GM12878 (cell line): ENCODE measurements around the gene IRF2BP1. TPM values are rescaled to one million over a fixed set of nuclear protein-coding genes. Genes with fewer than 3 reads are reported as not detected.

Experiments
- BMI1 ChIP-seq: fragments of 450-650 bp; IDR thresholded peaks from 2 replicates; pipeline ENCODE4 v1.6.1; 2016; ENCODE audit warnings: mild to moderate bottlenecking, moderate library complexity, borderline replicate concordance
- GATAD2B ChIP-seq: fragments of 450-650 bp; conservative IDR thresholded peaks from 2 replicates; pipeline ENCODE4 v1.6.1; 2017; ENCODE audit warnings: low read depth, mild to moderate bottlenecking, moderate library complexity
- MYC ChIP-seq: IDR thresholded peaks from 2 replicates; pipeline ENCODE4 v1.6.1; 2011; ENCODE audit warnings: mild to moderate bottlenecking, low read length, moderate library complexity, inconsistent platforms; ENCODE audit not compliant: insufficient read depth, insufficient replicate concordance, insufficient read length, severe bottlenecking
- NFYA ChIP-seq: IDR thresholded peaks from 2 replicates; pipeline ENCODE4 v1.6.1; 2011; ENCODE audit warnings: low read depth, mild to moderate bottlenecking, low read length, improper control_type of control experiment, borderline replicate concordance
- NR2C2 ChIP-seq: IDR thresholded peaks from 2 replicates; pipeline ENCODE4 v1.6.1; 2011; ENCODE audit warnings: borderline replicate concordance, low read depth; ENCODE audit not compliant: control insufficient read depth, insufficient read length
- PAX5 ChIP-seq: IDR thresholded peaks from 2 replicates; pipeline ENCODE4 v1.6.1; 2011; ENCODE audit warnings: low read depth, low read length, borderline replicate concordance
- SP1 ChIP-seq: IDR thresholded peaks from one replicate; pipeline ENCODE4 v1.6.1; 2011; ENCODE audit warnings: low read depth, low read length
- TBL1XR1 ChIP-seq: IDR thresholded peaks from 2 replicates; pipeline ENCODE4 v1.6.1; 2012; ENCODE audit warnings: low read depth, low read length, improper control_type of control experiment
- ZNF274 ChIP-seq: IDR thresholded peaks from one replicate; pipeline ENCODE4 v1.8.0; 2011; ENCODE audit not compliant: insufficient read length, insufficient read depth
- polyA plus RNA-seq, 11 experiments: library from polyadenylated mRNA; depleted of rRNA in 4 of 11; unstranded in 6 of 11; stranded (reverse) in 5 of 11; fragments of >200 nt; fragmentation: Nextera tagmentation in 4 of 11; fragmentation: Illumina TruSeq in 1 of 11; extraction: Ambion mirVana in 4 of 11; extraction: Trizol in 1 of 11; gene quantifications; 1 replicate in 1 of 11; 2 replicates in 10 of 11; pipeline versions ENCODE4 v1.2.1 to v1.2.3, GENCODE V29; 2011 to 2016; ENCODE audit warnings: inconsistent platforms in 2 of 11, missing spikeins in 2 of 11, low read depth in 1 of 11
- total RNA-seq, 4 experiments: library from RNA; depleted of rRNA in 3 of 4; stranded (reverse); fragments of >200 nt in 3 of 4; fragmentation: Illumina TruSeq in 1 of 4; extraction: Trizol in 1 of 4; gene quantifications; 2 replicates each; pipeline versions ENCODE4 v1.2.1 to v1.2.3, GENCODE V29; 2013 to 2021
- TF ChIP-seq, protein P1 (sequence below): fragments of 450-650 bp; IDR thresholded peaks from 2 replicates; pipeline ENCODE4 v1.6.1; 2017; ENCODE audit warnings: mild to moderate bottlenecking
- TF ChIP-seq, protein P2 (sequence below): IDR thresholded peaks from 2 replicates; pipeline ENCODE4 v1.6.1; 2012; ENCODE audit warnings: mild to moderate bottlenecking, low read depth, low read length
- TF ChIP-seq, protein P3 (sequence below): IDR thresholded peaks from 2 replicates; pipeline ENCODE4 v1.6.1; 2012; ENCODE audit warnings: improper control_type of control experiment, low read depth, low read length; ENCODE audit not compliant: insufficient replicate concordance
- TF ChIP-seq, protein P4 (sequence below): fragments of 150-350 bp; IDR thresholded peaks from 2 replicates; pipeline ENCODE4 v1.6.1; 2016; ENCODE audit warnings: low read depth, low read length

The IRF2BP1 gene
- total and polyA plus RNA-seq, 10 of the 15 experiments (the other 5 are each of a cell fraction or from before 2014, with no cell fraction given) = 0.31 to 24.4 (median 4.4) TPM

DNA sequence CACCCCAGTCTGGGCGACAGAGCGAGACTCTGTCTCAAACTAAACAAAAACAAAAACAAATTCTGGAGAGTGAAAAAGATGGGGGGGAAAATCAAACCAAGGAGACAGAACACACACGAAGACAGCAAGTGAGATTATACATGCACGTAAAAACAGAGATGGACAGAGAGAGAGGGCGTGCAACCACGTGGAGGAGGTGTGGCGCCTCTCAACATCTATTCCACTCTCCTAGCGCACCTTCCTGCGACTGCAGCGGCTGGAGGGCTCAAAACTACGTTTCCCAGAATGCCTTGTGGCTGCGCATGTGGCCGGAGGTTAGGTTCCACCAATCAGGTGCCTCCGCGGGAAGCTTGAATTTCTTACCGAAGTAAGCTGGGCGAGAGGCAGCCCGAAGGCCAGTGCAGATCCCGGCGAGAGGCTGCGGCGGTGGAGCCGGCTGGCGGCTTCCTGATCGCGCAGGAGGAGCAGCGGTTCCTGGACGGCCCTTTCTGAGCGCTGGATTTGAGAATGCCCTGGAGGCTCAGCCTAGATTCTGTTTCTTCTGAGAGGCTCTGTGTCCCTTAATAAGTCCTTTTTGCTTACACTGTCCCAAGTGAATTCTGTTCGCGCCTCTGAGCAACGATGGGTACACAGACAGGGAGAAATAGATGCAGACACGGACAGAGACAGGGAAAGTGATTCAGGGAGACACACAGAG, 41.8 kb upstream of the IRF2BP1 start (continued):
- TF ChIP-seq, protein P1, sequence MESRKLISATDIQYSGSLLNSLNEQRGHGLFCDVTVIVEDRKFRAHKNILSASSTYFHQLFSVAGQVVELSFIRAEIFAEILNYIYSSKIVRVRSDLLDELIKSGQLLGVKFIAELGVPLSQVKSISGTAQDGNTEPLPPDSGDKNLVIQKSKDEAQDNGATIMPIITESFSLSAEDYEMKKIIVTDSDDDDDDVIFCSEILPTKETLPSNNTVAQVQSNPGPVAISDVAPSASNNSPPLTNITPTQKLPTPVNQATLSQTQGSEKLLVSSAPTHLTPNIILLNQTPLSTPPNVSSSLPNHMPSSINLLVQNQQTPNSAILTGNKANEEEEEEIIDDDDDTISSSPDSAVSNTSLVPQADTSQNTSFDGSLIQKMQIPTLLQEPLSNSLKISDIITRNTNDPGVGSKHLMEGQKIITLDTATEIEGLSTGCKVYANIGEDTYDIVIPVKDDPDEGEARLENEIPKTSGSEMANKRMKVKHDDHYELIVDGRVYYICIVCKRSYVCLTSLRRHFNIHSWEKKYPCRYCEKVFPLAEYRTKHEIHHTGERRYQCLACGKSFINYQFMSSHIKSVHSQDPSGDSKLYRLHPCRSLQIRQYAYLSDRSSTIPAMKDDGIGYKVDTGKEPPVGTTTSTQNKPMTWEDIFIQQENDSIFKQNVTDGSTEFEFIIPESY = no peak
- TF ChIP-seq, protein P2, sequence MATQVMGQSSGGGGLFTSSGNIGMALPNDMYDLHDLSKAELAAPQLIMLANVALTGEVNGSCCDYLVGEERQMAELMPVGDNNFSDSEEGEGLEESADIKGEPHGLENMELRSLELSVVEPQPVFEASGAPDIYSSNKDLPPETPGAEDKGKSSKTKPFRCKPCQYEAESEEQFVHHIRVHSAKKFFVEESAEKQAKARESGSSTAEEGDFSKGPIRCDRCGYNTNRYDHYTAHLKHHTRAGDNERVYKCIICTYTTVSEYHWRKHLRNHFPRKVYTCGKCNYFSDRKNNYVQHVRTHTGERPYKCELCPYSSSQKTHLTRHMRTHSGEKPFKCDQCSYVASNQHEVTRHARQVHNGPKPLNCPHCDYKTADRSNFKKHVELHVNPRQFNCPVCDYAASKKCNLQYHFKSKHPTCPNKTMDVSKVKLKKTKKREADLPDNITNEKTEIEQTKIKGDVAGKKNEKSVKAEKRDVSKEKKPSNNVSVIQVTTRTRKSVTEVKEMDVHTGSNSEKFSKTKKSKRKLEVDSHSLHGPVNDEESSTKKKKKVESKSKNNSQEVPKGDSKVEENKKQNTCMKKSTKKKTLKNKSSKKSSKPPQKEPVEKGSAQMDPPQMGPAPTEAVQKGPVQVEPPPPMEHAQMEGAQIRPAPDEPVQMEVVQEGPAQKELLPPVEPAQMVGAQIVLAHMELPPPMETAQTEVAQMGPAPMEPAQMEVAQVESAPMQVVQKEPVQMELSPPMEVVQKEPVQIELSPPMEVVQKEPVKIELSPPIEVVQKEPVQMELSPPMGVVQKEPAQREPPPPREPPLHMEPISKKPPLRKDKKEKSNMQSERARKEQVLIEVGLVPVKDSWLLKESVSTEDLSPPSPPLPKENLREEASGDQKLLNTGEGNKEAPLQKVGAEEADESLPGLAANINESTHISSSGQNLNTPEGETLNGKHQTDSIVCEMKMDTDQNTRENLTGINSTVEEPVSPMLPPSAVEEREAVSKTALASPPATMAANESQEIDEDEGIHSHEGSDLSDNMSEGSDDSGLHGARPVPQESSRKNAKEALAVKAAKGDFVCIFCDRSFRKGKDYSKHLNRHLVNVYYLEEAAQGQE = no peak
- TF ChIP-seq SP1 (peak; percentile 95), BMI1 (no peak), TBL1XR1 (no peak), PAX5 (peak; percentile 44; the same call in 1 of the 2 replicates), GATAD2B (peak; percentile 77), ZNF274 (no peak), NR2C2 (no peak), NFYA (peak; percentile 60), MYC (no peak)
- TF ChIP-seq, protein P3, sequence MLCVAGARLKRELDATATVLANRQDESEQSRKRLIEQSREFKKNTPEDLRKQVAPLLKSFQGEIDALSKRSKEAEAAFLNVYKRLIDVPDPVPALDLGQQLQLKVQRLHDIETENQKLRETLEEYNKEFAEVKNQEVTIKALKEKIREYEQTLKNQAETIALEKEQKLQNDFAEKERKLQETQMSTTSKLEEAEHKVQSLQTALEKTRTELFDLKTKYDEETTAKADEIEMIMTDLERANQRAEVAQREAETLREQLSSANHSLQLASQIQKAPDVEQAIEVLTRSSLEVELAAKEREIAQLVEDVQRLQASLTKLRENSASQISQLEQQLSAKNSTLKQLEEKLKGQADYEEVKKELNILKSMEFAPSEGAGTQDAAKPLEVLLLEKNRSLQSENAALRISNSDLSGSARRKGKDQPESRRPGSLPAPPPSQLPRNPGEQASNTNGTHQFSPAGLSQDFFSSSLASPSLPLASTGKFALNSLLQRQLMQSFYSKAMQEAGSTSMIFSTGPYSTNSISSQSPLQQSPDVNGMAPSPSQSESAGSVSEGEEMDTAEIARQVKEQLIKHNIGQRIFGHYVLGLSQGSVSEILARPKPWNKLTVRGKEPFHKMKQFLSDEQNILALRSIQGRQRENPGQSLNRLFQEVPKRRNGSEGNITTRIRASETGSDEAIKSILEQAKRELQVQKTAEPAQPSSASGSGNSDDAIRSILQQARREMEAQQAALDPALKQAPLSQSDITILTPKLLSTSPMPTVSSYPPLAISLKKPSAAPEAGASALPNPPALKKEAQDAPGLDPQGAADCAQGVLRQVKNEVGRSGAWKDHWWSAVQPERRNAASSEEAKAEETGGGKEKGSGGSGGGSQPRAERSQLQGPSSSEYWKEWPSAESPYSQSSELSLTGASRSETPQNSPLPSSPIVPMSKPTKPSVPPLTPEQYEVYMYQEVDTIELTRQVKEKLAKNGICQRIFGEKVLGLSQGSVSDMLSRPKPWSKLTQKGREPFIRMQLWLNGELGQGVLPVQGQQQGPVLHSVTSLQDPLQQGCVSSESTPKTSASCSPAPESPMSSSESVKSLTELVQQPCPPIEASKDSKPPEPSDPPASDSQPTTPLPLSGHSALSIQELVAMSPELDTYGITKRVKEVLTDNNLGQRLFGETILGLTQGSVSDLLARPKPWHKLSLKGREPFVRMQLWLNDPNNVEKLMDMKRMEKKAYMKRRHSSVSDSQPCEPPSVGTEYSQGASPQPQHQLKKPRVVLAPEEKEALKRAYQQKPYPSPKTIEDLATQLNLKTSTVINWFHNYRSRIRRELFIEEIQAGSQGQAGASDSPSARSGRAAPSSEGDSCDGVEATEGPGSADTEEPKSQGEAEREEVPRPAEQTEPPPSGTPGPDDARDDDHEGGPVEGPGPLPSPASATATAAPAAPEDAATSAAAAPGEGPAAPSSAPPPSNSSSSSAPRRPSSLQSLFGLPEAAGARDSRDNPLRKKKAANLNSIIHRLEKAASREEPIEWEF = no peak
- TF ChIP-seq, protein P4, sequence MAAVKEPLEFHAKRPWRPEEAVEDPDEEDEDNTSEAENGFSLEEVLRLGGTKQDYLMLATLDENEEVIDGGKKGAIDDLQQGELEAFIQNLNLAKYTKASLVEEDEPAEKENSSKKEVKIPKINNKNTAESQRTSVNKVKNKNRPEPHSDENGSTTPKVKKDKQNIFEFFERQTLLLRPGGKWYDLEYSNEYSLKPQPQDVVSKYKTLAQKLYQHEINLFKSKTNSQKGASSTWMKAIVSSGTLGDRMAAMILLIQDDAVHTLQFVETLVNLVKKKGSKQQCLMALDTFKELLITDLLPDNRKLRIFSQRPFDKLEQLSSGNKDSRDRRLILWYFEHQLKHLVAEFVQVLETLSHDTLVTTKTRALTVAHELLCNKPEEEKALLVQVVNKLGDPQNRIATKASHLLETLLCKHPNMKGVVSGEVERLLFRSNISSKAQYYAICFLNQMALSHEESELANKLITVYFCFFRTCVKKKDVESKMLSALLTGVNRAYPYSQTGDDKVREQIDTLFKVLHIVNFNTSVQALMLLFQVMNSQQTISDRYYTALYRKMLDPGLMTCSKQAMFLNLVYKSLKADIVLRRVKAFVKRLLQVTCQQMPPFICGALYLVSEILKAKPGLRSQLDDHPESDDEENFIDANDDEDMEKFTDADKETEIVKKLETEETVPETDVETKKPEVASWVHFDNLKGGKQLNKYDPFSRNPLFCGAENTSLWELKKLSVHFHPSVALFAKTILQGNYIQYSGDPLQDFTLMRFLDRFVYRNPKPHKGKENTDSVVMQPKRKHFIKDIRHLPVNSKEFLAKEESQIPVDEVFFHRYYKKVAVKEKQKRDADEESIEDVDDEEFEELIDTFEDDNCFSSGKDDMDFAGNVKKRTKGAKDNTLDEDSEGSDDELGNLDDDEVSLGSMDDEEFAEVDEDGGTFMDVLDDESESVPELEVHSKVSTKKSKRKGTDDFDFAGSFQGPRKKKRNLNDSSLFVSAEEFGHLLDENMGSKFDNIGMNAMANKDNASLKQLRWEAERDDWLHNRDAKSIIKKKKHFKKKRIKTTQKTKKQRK = no peak
